Stimulated activated CD4-positive, alpha-beta T cell treated with anti-CD3 and anti-CD28 coated beads, Interleukin-4, amount 100 ng/mL, for 4 hours (primary cell): Measurements from ENCODE around the gene HAL.

Experiments used
- DNase-seq, 2 experiments: peaks; one replicate each; pipeline ENCODE4 v3.0.0-alpha.2; 2020

The HAL gene

DNA sequence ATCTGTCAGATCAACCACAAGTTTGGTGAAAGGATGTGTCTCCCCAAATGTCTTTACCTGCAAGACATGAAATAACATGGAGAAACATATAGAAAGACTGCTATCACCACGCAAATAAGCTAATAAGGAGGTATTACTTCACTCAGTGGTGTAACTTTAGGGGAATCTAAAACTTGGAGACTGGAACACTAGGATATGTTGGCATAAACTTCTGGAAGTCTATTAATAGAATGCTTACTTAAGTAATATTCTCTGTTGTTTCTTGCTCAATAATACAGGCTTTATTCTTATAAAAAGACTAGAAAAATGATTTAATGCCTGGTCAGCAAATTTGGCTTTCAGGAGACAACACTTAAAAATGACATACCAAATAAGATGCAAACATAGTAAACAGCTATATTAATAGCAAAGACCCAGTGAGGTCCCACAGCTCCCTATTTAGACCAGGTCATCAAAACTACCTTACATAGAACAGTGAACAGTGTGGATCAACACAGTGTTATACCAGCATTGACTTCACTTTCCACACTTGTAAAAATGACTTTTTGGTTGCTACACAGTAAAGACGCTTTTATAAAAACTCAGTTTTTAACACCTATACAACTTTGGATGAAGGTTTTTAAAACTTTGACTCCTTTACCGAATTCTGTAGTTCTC, 18.9 kb upstream of the HAL start:
- DNase-seq: no peak

DNA sequence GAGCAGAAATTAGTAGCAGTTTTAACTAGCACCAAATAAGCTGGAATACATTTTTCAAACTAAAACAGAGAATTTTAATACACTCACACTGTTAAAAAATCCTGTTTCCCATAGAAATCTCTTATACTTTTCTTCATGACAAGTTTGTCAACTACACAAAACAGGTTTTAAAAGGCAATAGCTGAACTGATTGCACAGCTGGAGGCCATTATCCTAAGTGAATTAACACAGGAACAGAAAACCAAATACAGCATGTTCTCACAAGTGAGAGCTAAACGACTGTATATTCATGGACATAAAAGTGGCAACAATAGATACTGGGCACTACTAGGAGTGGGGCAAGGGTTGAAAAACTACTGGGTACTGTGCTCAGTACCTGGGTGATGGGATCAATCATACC, 11.6 kb upstream of the HAL start:
- DNase-seq: no peak

DNA sequence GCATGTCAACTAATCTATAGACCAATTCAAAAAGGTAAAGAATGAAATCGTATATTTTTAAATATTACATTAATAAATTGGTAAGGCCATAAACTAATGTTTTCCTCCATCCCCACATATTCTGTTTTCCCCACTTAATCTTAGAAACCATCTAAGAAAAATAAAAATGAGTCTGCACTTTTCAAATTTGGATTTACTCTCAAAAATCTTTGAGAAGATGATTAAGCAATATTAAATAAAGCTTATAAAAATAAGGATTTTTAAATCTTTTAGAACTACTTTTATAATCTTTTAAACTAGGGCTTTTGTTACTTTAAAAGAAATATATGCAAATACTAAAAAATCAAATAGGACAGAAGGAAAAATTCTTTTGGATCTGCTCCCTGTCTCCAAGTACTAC, 10.6 kb upstream of the HAL start:
- no peak for DNase-seq

DNA sequence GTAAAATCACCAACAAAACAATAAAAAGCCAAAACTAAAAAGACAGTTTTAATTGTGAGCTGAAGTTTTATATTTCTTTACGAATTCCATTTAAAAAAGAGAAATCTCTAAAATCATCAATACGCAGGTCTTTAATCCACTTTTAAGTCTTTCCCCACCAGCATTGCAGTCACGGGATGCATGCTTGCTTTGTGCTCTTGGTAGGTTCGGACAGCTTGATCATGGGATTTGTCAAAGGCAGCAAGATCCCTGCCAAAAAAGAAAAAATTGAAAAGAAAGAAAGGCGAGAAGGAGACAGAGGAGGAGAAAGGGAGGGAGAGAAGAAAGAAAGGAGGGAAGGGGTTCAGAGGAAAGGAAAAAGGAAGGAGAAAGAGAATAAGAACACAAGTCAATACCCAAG, 4.7 kb upstream of the HAL start:
- no peak for DNase-seq

DNA sequence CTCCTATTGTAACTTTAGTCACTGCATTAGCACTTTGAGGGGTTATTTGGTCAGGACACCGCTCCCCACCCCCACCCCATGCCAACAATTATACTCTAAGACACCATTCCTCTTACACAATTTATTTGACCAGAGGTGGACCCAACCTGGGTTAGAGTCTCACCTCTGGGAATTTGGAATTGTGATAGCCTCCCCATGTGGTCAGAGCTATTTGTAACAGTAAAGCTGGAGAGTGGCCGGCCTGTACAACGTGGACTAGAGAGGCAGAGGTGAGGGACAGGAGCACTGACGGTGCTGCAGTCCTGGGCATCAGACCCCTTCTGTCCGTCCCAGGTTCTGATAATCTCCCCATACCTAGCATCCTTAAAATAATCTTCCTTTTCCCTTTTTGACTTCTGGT, 3.3 kb upstream of the HAL start:
- no peak for DNase-seq

DNA sequence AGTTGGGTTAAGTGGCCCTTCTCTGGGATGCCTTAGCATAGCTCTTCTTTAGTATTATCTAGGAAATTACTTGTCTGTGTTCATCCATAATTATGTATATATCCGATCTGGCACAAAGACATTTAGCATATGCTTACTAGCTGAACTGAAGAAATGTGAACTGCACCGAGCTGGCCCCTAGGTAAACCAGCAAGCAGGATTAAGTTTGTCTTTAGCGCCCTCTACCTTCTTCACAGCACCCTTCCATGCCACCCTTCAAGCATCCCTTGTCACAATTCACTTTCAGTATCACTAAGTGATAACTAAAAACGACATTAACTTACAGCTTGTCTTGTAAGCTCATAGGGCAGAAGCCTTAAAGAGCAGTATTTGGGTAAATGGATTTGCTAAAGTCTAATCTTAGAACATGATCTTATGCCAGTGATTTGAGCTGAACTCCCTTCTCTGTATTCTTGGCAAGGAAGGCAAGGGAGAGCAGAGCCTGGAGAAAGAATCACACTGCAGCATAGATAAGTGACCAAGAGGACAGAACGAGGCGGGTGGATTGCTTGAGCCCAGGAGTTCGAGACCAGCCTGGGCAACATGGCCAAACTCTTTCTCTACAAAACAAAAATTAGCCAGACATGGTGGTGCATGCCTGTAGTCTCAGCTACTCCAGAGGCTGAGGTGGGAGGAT, 2.6 kb upstream of the HAL start:
- peak; percentile 10 to 25 for DNase-seq

DNA sequence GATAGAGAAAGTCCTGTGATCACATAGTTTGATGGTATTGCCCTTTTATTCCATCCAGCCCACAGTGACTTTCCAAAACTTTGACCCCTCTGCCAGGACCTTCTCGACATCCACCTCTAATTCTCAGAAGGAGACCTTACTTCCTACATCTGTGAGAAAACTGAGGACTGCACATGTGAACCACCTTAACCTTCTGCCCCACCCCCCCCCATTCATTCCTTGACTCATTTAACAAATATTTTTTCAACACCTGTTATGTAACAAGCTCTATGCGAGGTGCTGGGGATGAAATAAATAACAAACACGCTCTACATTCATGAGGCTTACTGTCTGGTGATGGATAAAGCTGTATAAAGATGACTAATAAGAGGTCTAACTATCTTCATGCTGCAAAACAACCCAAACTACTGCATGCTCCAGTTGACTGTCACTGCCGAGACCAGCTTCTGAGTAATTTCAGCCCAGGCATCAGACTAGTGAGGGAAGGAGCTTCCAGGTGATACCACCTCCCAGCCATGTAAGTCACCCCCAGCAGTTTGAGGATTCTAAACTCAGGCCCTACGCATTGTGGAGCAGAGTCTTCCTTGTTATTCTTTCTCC, 1.9 kb upstream of the HAL start:
- DNase-seq: no peak

DNA sequence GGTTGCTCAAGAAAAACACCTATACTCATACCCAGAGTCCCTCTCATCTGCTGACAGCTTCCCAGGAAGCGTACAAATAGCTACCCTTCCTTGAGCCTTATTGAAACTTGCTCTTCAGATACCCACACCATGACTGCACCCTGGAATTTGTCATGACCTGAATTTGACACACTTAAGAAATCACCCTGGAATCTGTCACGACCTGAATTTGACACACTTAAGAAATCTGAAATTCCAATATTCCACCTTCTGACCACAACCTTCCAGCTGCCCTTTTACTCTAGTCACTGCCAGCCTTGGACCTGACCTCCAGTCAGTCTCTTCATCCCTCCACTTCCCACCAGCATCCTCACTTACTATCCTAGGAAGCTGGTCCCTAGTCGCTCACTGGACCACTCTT, 1.1 kb upstream of the HAL start:
- no peak for DNase-seq

DNA sequence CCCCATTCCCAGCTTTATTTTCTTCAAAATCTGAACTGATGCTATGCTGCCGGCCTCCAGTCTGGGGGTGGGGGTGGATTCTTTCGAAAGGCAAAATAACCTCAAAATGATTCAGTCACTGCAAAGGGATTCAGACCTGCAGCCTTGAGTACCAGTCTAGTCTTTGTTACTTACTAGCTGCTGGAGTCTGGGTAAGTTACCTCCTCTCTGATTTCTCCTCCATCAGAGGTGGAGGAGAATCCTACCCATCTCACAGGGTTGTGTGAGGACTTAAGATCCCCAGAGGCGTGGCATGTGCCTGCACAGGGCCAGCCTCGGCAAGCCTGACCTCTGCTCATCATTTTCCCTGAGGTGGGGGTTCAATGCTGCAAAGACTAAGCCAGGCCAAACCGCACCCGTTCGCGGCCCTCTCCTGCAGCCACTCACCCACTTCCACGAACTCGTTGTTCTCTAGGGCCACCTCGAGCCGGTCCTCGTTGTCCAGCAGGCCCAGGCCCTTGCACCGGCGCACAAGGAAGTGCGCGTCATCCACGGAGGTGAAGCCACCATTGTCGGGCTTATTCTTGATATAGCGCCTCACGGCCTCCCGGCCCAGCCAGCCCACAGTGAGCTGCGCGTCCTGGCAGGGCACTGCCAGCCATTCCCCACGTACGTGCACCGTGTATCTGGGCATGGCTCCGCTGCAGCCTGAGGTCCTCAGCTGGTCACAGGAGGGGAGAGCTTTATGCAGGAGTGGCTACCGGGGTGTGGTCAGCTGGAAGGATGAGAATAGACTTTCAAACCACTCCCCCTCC, 709 bp downstream of the HAL start:
- no peak for DNase-seq

DNA sequence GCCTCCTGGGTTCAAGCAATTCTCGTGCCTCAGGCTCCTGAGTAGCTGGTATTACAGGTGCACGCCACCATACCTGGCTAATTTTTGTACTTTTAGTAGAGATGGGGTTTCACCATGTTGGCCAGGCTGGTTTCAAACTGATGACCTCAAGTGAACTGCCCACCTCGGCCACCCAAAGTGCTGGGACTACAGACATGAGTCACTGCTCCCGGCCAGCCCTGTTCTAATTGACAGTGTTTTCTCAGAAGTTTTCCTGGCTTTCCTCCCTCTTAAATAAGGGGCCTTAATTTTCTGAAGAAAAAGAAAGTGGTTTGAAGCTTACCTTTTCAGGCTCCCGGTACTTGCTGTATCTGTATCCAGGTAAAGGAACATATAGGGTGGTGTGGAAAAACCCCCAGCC, 1.7 kb downstream of the HAL start:
- no peak for DNase-seq

DNA sequence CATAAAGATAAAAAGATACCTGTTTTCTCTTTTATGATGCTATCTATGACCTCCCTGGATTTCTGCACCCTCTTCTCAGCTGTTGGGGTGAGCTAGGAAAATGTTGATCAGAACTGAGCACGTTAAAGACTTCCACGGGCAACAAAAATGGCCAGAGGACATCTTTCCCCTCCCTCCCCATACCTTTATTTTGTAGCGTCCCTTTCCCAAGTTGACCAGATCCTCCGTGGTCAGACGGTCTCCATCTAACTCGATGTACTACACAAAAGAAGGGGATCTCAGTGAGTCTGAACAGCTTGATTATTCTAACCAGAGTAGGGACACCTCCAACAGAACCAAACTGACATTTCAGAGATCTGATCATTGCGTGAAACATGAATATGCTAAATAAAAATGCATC, 2.2 kb downstream of the HAL start:
- DNase-seq: no peak

DNA sequence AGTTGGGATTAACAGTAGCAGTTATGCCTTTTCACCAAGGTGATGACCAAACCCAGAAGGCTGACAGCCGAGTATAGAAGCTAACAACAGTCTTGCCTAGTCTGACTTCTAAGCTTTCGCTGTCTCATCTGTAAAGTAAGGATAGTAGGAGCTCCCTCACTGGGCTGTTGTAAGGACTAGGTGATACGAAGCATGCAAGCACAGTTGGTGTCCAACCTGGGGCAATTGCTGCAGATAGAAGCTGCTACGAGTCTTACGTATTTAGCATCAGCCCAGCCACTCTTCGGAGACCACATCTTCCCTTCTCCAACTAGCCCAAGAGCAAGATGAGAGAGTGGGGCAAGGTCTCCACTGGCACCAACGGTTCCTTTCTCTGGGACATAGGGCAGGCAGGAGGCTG, 6.0 kb downstream of the HAL start:
- no peak for DNase-seq

DNA sequence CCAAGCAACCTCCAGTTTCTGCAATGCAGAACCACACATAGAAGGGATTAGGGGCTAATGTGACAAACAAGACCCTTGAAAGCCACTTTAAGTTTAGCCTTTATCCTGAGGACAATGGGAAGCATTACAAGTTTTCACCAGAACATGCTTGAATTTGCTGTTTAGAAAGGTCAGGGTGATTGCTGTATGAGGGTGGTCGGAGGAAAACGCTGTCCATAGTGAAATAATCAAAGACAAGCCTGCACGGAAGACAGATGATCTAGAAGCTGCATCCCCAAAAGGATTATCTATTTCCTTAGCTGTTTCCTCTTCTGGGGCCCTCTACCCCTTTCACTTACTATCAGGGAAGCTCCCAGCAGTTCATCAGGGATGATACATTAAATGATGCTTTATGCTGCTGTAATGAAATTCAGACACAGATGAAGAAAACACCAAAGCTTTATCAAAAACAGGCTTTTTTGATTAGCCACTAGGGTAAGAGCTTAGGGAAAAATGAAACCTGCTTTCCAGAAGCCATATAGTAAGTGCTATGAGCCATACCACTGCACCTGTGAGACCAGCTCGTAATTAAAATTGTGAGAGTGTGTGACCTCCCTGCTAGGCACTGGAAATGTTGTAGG, 6.5 kb downstream of the HAL start:
- DNase-seq: no peak

DNA sequence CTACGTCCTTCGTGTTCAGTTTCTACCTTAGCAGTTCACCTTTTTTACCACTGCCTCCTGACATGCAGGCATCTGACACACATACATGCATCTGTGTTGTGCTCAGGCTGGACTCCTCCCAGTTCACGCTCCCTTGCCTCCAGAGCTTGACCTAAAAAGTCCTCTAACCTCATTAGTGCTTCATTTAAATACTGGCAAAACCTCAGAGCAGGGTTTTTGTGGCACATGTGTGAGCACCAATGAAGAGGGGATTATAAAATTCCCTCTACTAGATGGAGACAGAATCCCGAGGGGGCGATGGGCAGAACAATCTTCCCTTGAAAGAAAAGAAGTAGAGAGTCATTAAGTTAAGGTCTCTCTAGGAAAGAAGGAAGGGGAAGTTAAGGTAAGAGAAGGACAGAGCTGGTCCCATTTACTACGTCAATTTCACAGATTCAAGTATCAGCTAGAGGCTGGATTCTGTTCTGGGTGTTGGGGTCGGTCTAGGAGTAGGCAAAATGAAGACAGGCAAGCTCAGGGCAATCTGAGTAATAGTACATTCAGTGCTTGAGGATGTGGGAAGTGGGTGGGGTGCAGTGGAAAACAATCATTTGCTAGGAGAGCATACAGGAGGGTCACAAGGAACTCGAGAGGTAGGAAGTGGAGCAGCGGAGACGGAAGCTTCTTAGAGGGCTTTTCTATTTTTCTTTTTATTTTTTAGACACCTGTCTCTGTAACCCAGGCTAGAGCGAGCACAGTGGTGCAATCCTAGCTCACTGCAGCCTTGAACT, 7.5 kb downstream of the HAL start:
- DNase-seq: no peak

DNA sequence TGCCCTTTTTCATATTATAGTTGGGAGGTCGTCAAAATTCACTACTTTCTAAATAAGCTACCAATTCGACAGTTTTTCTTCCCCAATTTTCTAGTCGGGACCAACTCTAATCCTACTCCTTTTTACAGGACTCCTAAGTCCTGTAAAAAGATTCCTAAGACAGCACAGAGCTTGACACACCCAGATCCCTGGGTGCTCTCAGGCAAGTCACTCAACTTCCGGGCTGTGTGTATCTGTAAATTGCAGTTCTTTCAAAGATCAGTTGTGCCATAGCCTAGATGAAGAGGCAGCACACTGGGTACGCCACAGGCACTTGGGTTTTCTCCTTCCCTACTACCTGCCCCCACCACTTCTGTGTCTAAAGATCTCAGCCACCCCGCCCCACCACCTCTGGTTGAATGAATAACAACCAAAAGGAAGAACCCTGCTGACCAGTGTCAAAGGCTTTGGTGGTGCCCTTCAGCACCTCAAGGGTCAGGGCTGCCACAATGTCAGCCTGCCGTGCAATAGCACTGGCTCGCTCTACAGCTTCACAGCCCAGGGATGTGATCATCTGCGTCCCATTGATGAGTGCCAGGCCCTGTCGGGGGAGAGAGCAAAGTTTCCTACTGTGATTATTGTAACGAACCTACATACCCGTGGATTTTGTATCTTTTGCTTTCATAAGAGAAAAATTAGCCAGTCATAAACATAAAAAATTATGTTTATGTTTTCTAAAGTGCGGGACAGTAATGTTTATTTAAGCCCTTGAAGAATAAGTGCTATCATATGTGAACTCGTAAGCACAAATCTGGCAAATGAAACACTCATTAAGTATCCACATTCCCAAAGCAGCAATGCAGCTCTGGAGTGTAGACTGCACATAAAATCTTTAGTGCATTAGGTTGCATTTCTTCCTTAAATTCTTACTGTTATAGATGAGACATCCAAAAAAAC, 9.2 kb downstream of the HAL start:
- DNase-seq: no peak

DNA sequence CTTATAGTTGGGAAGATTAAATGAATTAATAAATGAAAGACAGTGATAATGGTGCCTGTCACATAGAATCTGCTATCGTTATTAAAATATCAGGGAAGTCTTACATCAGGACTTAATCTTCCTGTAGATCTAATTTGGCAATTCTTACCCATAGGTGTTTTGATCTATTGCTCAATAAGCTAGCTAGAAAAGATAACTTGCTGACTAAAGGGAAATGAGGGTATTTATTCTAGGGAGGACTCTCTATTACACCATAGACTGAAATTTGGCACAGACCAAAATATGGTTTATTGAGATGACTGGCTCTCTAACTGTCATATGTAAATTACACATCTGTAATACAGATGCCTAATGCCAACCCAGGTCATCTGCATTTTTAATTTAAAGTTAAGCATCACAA, 11.5 kb downstream of the HAL start:
- no peak for DNase-seq

DNA sequence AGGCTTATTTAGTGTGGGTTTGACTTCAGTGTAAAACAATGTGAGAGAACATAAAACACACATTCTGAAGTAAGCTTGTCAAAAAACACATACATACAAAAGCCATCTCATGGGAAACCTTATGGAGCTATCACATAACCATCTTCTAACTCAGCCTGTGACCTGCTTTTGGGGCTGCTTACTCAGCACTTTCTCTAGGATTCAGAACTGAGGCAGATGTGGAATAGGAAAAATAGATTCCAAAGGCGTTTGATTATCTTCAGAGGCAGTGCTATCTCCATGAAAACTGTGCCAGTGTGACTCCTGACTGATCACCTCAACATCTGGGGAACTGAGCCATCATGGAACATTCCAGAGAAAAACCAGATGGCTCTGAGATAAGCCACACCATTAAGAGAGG, 13.5 kb downstream of the HAL start:
- DNase-seq: no peak

DNA sequence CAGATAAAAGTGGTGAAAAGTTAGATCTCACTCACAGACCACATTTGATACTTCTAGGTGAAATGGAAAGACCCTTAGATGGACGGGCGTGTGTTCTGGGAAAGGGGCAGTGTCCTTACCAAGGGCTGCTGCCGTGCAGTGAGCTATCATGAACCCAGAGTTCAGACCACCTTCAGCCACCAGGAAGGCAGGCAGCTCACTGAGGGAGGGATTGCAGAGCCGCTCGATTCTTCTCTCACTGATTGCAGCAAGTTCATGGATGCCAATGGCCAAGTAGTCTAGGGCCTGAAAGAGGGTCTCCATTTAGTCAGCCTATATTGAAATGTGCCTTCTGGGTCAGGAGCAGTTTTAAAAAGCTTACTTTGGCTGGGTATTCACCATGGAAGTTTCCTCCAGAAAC, 15.7 kb downstream of the HAL start:
- no peak for DNase-seq

DNA sequence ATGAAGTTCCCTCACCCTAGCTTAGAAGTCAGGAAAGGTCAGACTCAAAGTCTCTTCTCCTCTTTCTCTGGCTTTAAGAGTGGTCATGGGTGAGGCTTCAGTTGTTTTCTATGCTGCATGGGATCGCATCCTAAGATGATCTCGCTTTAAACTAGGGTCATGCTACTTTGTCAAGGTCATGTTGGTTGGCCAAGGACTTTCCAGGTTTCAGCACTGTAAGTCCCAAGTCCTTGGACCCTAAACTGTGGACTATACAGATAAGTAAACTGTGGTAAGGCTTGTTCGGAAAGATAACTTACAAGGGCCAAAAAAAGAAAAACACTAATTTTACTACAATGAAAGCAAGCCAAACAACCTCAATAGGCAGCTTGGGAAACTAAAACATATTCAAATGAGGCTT, 17.4 kb downstream of the HAL start:
- no peak for DNase-seq

DNA sequence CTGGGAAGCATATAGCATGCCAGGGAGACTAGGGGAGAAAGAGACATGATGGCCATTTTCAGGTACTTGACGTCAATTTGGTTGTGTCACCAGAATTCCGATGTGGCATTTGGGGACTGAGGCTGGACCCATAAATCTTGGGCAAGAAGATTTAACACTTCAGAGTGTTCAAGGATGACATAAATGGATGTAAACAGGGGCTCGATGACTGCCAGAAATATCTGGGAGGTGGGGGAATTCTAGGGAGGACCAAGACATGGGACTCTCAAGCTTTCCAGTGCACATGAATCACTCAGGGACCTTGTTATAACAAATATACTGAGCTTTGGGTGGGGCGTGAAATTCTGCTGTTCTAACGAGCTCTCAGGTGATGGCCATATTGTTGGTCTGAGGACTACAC, 17.8 kb downstream of the HAL start:
- no peak for DNase-seq

DNA sequence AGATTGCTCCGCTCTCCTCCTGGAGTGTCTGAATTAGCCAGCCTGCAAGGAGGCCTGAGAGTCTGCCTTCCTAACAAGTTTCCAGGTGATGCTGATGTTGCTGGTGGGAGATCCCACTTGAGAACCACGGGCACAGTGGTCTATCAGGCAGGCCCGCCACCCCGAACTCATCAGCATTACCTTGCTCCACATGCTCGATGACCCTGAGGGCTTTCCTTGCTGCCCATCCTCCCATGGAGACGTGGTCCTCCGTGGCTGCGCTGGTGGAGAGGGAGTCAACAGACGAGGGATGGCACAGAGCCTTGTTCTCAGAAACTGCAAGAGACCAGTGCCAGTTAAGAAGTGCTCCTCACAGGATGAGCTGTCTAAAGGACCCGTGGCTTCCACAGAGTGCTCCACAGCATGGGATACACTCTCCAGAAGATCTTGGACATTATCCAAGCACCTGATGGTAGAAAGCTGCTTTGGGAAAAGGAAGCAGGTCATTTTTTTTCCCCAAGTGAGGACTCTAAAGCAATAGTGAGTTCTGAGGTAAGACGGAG, 18.3 kb downstream of the HAL start:
- DNase-seq: no peak
